ENCODE data around the gene PRKCQ. TPM values are rescaled to one million over a fixed set of nuclear protein-coding genes. Genes with fewer than 3 reads are reported as not detected.
A peak's percentile ranks its signal among the peaks of the same experiment; 100 is the strongest.

Gene PRKCQ
- total RNA-seq, 1 experiment from 2014 or later, result 9.8 TPM

- in situ Hi-C loops (cut with HindIII; ENCODE audit: low pct_unique_long_range_greater_than_20kb, low sequenced_read_pairs), result no loop called here
- no peak for DNase-seq (ENCODE audit: low read depth)
These were observed 733 bp downstream of the PRKCQ start for GRCh38 chr10:6579183-6579903.

- no peak for DNase-seq (ENCODE audit: low read depth)
- in situ Hi-C loops (cut with HindIII; ENCODE audit: low pct_unique_long_range_greater_than_20kb, low sequenced_read_pairs), result no loop called here
These were observed 1.3 kb downstream of the PRKCQ start for GRCh38 chr10:6578795-6579182.

GRCh38 chr10:6578251-6578771 lies 1.8 kb downstream of the PRKCQ start:
- in situ Hi-C loops (cut with HindIII; ENCODE audit: low pct_unique_long_range_greater_than_20kb, low sequenced_read_pairs), result no loop called here
- DNase-seq (ENCODE audit: low read depth), result no peak

- in situ Hi-C loops (cut with HindIII; ENCODE audit: low pct_unique_long_range_greater_than_20kb, low sequenced_read_pairs), result no loop called here
- DNase-seq (ENCODE audit: low read depth), result no peak
These were observed 3.8 kb downstream of the PRKCQ start for GRCh38 chr10:6576326-6576725.

GRCh38 chr10:6574664-6575176 lies 5.4 kb downstream of the PRKCQ start:
- in situ Hi-C loops (cut with HindIII; ENCODE audit: low pct_unique_long_range_greater_than_20kb, low sequenced_read_pairs), result no loop called here
- no peak for DNase-seq (ENCODE audit: low read depth)

- no peak for DNase-seq (ENCODE audit: low read depth)
- in situ Hi-C loops (cut with HindIII; ENCODE audit: low pct_unique_long_range_greater_than_20kb, low sequenced_read_pairs), result no loop called here
These were observed 9.2 kb downstream of the PRKCQ start for GRCh38 chr10:6570893-6571292.

GRCh38 chr10:6569259-6569658 lies 10.8 kb downstream of the PRKCQ start:
- in situ Hi-C loops (cut with HindIII; ENCODE audit: low pct_unique_long_range_greater_than_20kb, low sequenced_read_pairs), result no loop called here

GRCh38 chr10:6567884-6568283 lies 12.2 kb downstream of the PRKCQ start:
- in situ Hi-C loops (cut with HindIII; ENCODE audit: low pct_unique_long_range_greater_than_20kb, low sequenced_read_pairs), result no loop called here
- peak; percentile 38 for DNase-seq (ENCODE audit: low read depth)

More at GRCh38 chr10:6569259-6569658, 10.8 kb downstream of the PRKCQ start:
- no peak for DNase-seq (ENCODE audit: low read depth)

GRCh38 chr10:6567203-6567703 lies 12.8 kb downstream of the PRKCQ start:
- DNase-seq (ENCODE audit: low read depth), result no peak
- in situ Hi-C loops (cut with HindIII; ENCODE audit: low pct_unique_long_range_greater_than_20kb, low sequenced_read_pairs), result no loop called here

GRCh38 chr10:6565588-6565987 lies 14.5 kb downstream of the PRKCQ start:
- in situ Hi-C loops (cut with HindIII; ENCODE audit: low pct_unique_long_range_greater_than_20kb, low sequenced_read_pairs), result no loop called here
- no peak for DNase-seq (ENCODE audit: low read depth)

- DNase-seq (ENCODE audit: low read depth), result no peak
- in situ Hi-C loops (cut with HindIII; ENCODE audit: low pct_unique_long_range_greater_than_20kb, low sequenced_read_pairs), result no loop called here
These were observed 15.7 kb downstream of the PRKCQ start for GRCh38 chr10:6564367-6564766.

- in situ Hi-C loops (cut with HindIII; ENCODE audit: low pct_unique_long_range_greater_than_20kb, low sequenced_read_pairs), result no loop called here
- DNase-seq (ENCODE audit: low read depth), result no peak
These were observed 16.3 kb downstream of the PRKCQ start for GRCh38 chr10:6563731-6564130.

GRCh38 chr10:6563075-6563474 lies 17.0 kb downstream of the PRKCQ start:
- in situ Hi-C loops (cut with HindIII; ENCODE audit: low pct_unique_long_range_greater_than_20kb, low sequenced_read_pairs), result no loop called here
- no peak for DNase-seq (ENCODE audit: low read depth)

- in situ Hi-C loops (cut with HindIII; ENCODE audit: low pct_unique_long_range_greater_than_20kb, low sequenced_read_pairs), result no loop called here
- DNase-seq (ENCODE audit: low read depth), result no peak
These were observed 17.9 kb downstream of the PRKCQ start for GRCh38 chr10:6562221-6562620.

- DNase-seq (ENCODE audit: low read depth), result no peak
- in situ Hi-C loops (cut with HindIII; ENCODE audit: low pct_unique_long_range_greater_than_20kb, low sequenced_read_pairs), result no loop called here
These were observed 18.5 kb downstream of the PRKCQ start for GRCh38 chr10:6561552-6561951.

GRCh38 chr10:6558759-6559461 lies 21.2 kb downstream of the PRKCQ start:
- in situ Hi-C loops (cut with HindIII; ENCODE audit: low pct_unique_long_range_greater_than_20kb, low sequenced_read_pairs), result no loop called here
- DNase-seq (ENCODE audit: low read depth), result no peak

- no peak for DNase-seq (ENCODE audit: low read depth)
- in situ Hi-C loops (cut with HindIII; ENCODE audit: low pct_unique_long_range_greater_than_20kb, low sequenced_read_pairs), result no loop called here
These were observed 21.8 kb downstream of the PRKCQ start for GRCh38 chr10:6558272-6558671.

GRCh38 chr10:6553937-6554336 lies 26.1 kb downstream of the PRKCQ start:
- in situ Hi-C loops (cut with HindIII; ENCODE audit: low pct_unique_long_range_greater_than_20kb, low sequenced_read_pairs), result no loop called here

GRCh38 chr10:6543431-6544005 lies 36.6 kb downstream of the PRKCQ start:
- in situ Hi-C loops (cut with HindIII; ENCODE audit: low pct_unique_long_range_greater_than_20kb, low sequenced_read_pairs), result no loop called here

More at GRCh38 chr10:6553937-6554336, 26.1 kb downstream of the PRKCQ start:
- no peak for DNase-seq (ENCODE audit: low read depth)

More at GRCh38 chr10:6543431-6544005, 36.6 kb downstream of the PRKCQ start:
- DNase-seq (ENCODE audit: low read depth), result no peak
